Measurements from ENCODE around the gene VDAC1. TPM values are rescaled to one million over a fixed set of nuclear protein-coding genes. Genes with fewer than 3 reads are reported as not detected.
"Not testable (repeated sequence)": the region's sequence is repeated elsewhere in the genome, so short reads cannot be mapped to it uniquely, and the experiment has no call there.

Gene VDAC1, protein sequence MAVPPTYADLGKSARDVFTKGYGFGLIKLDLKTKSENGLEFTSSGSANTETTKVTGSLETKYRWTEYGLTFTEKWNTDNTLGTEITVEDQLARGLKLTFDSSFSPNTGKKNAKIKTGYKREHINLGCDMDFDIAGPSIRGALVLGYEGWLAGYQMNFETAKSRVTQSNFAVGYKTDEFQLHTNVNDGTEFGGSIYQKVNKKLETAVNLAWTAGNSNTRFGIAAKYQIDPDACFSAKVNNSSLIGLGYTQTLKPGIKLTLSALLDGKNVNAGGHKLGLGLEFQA
- total RNA-seq: 252 and 281 TPM in 2 replicates

- DNase-seq (ENCODE audit: low read depth in 2 of 2): peak; percentile 50 to 82
Observed at GRCh38 chr5:134004626-134005416, at the start of gene VDAC1. Gene VDAC1, minus strand, starts transcription at chr5:134004975. Its CDS starts 11,963 bp downstream, at chr5:133993012.

DNA sequence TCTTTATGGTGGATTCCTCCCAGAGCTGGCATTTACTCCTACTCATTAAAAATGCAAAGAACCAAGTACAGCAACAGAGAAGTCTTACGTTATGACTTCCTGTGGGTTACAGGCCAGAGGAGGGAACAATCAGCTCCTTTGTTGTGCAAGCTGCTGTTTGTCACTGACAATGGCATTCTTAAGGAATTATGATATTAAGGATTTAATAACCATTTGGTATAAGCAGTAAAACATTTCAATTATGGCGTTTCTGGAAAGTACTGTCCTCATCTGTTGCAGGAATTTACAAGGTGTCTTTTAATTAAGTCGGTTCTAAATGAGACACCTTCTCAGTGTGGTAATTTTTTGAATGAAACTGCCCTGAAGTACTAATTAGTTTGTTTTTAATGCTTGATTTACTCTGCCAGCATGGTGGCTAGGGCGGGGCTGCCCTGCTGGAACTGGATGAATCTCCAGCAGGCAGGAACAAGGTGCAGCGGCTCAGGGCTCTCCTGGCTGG is 49.1 kb upstream of the VDAC1 start:
- DNase-seq (ENCODE audit: low read depth in 2 of 2): no peak

- no peak for DNase-seq (ENCODE audit: low read depth in 2 of 2)
Observed at GRCh38 chr5:134053314-134053839, 48.6 kb upstream of the VDAC1 start.

DNA sequence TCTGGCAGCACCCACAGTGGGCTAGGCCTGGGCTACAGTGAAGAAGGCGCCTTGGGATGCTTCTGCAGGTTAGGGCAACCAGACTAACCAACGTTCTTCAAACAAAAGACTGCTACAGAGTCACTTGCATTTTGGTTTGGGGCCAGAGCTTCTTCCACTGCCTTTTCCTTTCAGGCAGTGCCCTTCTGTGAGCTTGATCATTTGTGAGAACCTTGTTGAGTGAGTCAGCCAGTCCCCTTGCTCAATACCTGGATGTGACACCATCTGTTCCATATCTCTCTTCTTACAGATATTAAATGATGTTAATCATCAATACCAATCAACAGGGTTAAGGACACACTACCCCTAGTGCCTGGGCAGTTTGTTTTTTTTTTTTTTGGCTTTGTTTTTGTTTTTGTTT is 46.5 kb upstream of the VDAC1 start:
- no peak for DNase-seq (ENCODE audit: low read depth in 2 of 2)

GRCh38 chr5:134048864-134049263 is 44.1 kb upstream of the VDAC1 start:
- no peak for DNase-seq (ENCODE audit: low read depth in 2 of 2)

GRCh38 chr5:134047687-134048056 is 42.9 kb upstream of the VDAC1 start:
- DNase-seq (ENCODE audit: low read depth in 2 of 2): no peak

DNA sequence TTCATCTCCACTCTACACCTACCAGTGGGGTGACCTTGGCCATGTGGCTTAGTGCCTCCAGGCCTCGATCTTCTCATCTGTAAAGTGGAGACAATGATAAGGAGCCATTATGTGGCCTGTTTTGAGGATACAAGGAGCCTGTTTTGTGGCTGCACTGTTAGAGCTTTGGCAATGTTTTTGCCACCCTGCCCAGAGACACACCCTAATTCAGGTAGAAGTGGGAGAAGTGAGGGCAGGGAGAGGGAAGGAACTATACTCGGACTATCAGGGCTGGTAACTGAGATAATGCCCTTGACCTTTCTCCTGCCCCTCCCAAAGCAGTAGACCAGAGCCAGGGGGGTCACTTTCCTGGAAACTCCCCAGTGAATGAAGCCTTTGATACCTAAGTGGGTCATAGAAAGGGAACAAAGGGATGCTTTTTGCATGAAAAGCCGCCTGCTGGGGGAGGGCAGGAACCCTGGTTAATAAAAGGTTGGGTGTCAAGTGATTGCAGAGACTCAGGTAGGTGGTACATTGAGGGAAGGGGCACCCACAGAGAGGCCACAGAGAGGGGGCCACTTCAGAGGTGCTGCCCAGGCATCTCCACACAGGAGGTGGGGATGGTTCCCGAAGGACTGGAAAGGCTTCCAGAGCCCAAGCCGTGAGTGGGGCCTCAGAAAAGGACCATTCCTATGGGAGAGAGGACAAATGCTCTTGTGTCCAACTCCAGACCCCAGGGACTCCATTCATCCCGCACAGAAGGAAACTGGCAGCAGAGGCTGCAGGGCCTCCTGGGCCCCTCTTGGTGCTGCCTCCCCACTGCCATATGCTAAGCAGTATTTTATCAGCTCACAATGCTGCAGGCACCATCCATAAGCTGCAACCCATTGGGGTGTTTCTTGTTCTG is 42.3 kb upstream of the VDAC1 start:
- DNase-seq (ENCODE audit: low read depth in 2 of 2): no peak

DNA sequence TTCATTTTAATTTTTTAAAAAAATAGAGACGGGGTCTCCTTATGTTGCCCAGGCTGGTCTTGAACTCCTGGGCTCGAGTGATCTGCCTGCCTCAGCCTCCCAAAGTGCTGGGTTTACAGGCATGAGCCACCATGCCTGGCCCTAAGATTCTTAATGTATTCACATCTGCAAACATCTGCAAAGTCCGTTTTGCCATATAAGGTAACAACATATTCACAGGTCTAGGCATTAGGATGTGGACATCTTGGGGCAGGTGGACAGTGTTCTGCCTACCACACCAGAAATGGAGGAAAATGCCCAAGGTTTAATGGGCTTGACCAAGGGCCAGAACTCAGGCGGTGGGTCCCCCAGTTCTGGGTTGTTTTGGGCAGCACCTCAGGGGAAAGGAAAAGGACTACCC is 41.6 kb upstream of the VDAC1 start:
- DNase-seq (ENCODE audit: low read depth in 2 of 2): no peak

DNA sequence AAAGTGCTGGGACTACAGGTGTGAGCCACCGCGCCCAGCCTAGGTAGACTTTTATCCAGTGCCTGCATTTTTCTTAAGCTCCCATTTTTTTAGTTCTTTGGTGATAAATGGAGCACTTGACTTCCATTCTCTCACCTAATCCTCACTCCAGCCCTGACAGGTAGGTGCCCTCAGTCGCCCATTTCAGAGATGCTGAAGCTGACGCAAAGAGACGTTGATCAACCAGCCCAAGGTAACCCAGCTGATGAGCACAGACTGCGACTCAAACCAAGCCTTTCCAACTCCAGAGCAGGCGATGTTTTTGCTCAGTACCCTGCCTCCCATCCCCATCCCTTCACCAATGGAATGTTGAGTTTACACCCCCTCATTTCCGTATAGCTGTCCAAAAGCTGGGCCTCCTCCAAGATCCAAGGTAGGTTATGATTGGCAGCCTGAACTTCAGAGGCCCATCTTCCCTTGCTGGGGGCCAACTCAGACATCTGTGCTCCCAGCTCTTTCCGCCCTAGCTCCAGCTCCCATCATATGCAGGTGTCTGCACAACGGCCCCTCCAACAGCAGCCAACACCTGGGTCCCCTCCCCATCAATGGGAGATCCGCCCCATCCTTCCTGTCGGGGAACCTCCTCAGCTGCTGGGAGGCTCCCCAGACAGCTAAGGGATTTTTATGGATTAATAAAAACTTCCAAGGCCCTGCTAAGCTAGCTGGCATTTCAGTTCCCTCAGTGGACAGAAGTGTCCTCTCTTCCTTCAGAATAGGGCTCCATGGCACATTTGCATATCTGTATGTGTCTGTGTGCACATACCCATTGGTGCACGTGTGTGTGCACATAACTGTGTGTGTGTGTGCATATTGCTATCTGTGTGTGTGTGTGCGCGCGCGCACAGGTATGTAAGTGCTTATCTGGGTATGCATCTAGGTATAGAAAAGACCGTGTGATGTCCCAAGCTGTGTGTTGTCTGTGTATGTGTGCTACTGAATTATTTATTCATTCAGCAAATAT is 39.3 kb upstream of the VDAC1 start:
- no peak for DNase-seq (ENCODE audit: low read depth in 2 of 2)

DNA sequence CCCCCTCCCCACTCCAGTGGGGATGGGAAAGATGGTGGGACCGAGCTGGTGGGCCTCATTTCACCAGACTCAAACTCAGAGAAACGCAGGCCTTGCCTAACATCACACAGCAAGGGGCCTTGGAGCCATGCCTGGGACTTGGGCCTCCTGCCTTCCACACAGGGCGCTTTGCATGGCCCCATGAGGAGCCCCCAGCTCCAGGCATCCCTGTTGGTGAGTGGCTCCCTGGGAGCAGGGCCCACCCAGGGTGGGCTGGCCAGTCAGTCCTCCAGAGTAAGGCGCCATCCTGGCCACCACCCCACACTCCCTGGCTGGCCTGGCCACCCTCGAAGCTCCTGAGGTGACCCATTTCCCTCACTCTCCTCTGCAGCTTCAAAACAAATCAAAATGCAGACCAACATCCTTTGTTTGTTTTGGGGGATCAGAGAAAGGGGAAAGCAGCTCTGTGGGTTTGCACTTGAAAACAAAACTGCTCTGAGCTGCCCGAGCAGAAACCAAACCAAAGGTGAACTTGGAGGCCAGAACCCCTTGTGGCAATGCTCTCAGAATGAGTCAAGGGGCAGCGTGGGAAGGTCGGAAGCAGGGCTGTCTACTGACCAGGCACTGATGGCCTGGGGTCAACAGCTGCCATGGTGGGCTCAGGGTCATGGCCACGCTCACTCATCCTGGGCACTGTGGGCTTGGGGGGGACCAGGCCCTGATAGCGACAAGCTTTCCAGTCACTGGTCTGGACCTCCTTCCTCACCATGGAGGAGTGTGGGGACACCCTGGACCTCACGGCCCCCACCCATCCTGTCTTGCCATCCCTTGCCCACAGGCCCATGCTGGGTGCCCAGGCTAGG is 37.0 kb upstream of the VDAC1 start:
- DNase-seq (ENCODE audit: low read depth in 2 of 2): no peak

- no peak for DNase-seq (ENCODE audit: low read depth in 2 of 2)
Observed at GRCh38 chr5:134038138-134038537, 33.4 kb upstream of the VDAC1 start.

DNA sequence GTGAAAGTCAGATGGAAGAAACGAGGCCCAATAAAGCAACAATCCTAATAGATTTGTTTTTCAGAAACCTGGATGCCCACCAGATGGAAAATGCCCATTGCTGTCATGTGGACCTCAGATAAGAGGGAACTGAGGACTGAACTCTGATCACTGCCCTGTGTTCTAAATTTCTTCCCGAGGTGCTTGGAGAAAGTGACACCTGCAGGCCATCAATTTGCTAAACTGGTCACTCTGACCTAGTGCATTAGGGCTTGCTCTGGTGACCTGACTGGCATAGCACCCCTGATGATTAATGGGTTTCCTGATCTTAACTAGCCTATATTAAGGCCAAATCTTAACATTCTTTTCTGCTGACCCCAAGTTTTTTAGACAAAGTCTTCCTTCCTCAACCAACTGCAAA is 32.4 kb upstream of the VDAC1 start:
- no peak for DNase-seq (ENCODE audit: low read depth in 2 of 2)

GRCh38 chr5:134034326-134034725 is 29.6 kb upstream of the VDAC1 start:
- no peak for DNase-seq (ENCODE audit: low read depth in 2 of 2)

DNA sequence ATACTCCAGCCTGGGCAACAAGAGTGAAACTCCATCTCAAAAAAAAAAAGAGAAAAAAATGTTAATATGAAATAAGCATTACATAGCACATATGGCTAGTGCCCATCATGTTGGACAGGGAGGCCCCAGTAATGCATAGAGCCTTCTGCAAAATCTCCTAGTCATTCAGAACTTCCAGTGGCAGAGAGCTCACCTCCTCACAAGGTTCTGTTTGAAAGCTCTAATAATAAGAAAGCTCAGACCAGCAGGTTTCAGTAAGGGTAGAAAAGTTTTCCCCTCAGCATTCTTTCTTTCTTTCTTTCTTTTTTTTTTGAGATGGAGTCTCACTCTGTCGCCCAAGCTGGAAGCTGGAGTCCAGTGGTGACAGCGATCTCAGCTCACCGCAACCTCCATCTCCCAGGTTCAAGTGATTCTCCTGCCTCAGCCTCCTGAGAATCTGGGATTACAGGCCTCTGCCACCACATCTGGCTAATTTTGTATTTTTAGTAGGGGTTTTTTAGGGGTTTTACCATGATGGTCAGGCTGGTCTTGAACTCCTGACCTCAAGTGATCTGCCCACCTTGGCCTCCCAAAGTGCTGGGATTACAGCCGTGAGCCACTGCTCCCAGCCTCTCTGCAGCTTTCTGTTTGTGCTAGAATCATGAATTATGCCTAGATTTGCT is 25.7 kb upstream of the VDAC1 start:
- DNase-seq (ENCODE audit: low read depth in 2 of 2): not testable (repeated sequence)

- DNase-seq (ENCODE audit: low read depth in 2 of 2): no peak
Observed at GRCh38 chr5:134029156-134029555, 24.4 kb upstream of the VDAC1 start.

- DNase-seq (ENCODE audit: low read depth in 2 of 2): no peak
Observed at GRCh38 chr5:134028496-134028895, 23.7 kb upstream of the VDAC1 start.

DNA sequence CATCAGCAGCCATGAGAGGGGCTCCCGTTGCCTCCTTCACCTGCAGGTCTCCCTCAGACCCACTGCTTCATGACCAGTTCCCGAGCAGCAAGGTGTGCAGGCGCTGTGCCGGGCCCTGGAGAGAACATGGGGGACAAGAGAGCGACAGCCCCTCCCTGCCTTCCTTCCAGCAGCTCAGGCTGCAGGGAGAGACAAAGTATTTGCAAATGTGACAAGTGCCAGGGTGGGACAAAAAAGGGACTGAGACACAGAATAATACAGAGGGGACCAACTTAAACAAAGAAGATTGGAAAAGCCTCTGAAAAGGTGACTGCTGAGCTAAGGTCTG is 22.5 kb upstream of the VDAC1 start:
- no peak for DNase-seq (ENCODE audit: low read depth in 2 of 2)

DNA sequence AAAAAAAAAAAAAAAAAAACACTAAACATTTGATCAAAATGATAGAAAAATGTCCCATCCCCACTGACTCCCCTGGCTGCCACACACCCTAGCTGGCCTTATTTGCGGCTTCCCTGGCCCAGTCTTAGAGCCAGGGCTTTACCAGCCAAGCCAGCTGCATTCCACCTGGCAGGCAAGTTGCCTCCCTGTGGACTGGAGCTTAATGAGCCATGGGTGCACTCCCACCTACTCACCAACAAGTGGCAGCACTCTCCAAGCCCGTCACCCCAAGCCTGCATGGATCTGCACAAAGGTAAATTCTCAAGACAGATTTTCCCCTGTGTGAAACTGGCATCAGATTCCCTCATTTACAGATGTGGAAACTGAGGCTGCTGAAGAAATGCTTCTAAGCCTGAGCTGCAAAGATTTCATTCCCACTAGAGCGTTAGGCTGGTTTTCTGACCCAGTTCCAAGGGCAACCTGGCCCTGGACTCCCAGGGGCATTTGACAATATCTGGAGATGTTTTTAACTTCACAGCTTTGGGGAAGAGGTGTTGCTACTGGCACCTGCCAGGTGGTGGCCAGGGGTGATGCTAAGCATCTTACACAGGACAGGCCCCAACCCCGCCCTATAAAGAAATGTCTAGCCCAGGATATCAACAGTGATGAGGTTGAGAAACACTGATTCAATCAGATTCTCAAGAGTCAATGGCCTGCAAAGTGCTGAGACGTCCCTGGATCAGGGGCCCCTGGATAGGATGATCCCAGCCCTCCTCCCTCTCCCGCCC is 21.9 kb upstream of the VDAC1 start:
- peak in 1 of 2 donors; percentile 70 for DNase-seq (ENCODE audit: low read depth in 2 of 2)
